GM21390 (cell line): Measurements from ENCODE around the gene FCHSD1.

ENCODE experiments used
- ATAC-seq: cut with Tn5 transposase; IDR thresholded peaks from one replicate; pipeline ENCODE4 v1.9.1; 2021; ENCODE audit not compliant: unreplicated experiment

Gene FCHSD1

GRCh38 chr5:141641634-141642267 lies 9.5 kb downstream of the FCHSD1 start:
- ATAC-seq, result peak; percentile 61

GRCh38 chr5:141640698-141641097 lies 10.5 kb downstream of the FCHSD1 start:
- no peak for ATAC-seq

- no peak for ATAC-seq
Observed at GRCh38 chr5:141640051-141640415, 11.2 kb downstream of the FCHSD1 start.

GRCh38 chr5:141639357-141640050 lies 11.7 kb downstream of the FCHSD1 start:
- no peak for ATAC-seq

- ATAC-seq, result no peak
Observed at GRCh38 chr5:141638771-141639170, 12.4 kb downstream of the FCHSD1 start.

GRCh38 chr5:141637767-141638419 lies 13.3 kb downstream of the FCHSD1 start:
- ATAC-seq, result no peak

- ATAC-seq, result peak; percentile 20
Observed at GRCh38 chr5:141637123-141637766, 14.0 kb downstream of the FCHSD1 start.

- peak; percentile 69 for ATAC-seq
Observed at GRCh38 chr5:141636413-141637122, 14.7 kb downstream of the FCHSD1 start, which contains the start of the genes HDAC3 and RELL2. Gene HDAC3, minus strand, starts transcription at chr5:141636849. Its CDS starts 59 bp downstream, at chr5:141636790. Gene RELL2, plus strand, starts transcription at chr5:141636997. Its CDS starts 1,229 bp downstream, at chr5:141638226.

GRCh38 chr5:141636106-141636412 lies 15.2 kb downstream of the FCHSD1 start:
- ATAC-seq, result no peak

- no peak for ATAC-seq
Observed at GRCh38 chr5:141635646-141636045, 15.6 kb downstream of the FCHSD1 start.

- ATAC-seq, result no peak
Observed at GRCh38 chr5:141634720-141635119, 16.5 kb downstream of the FCHSD1 start.

GRCh38 chr5:141633871-141634561 lies 17.2 kb downstream of the FCHSD1 start:
- peak; percentile 71 for ATAC-seq

GRCh38 chr5:141632650-141633049 lies 18.6 kb downstream of the FCHSD1 start:
- ATAC-seq, result no peak

- ATAC-seq, result no peak
Observed at GRCh38 chr5:141630570-141631140, 20.6 kb downstream of the FCHSD1 start.

GRCh38 chr5:141628175-141628788 lies 22.9 kb downstream of the FCHSD1 start:
- no peak for ATAC-seq

- ATAC-seq, result no peak
Observed at GRCh38 chr5:141623611-141624010, 27.6 kb downstream of the FCHSD1 start.

- peak; percentile 42 for ATAC-seq
Observed at GRCh38 chr5:141623186-141623585, 28.0 kb downstream of the FCHSD1 start.

GRCh38 chr5:141618804-141619554 lies 32.2 kb downstream of the FCHSD1 start, which contains the start of gene DIAPH1:
Gene DIAPH1, minus strand, starts transcription at chr5:141619000. Its CDS starts 86 bp downstream, at chr5:141618914.
- peak; percentile 83 for ATAC-seq
